ENCODE measurements around the gene RABL2A.
"Not testable (repeated sequence)": the region's sequence is repeated elsewhere in the genome, so short reads cannot be mapped to it uniquely, and the experiment has no call there.

Gene RABL2A

DNA sequence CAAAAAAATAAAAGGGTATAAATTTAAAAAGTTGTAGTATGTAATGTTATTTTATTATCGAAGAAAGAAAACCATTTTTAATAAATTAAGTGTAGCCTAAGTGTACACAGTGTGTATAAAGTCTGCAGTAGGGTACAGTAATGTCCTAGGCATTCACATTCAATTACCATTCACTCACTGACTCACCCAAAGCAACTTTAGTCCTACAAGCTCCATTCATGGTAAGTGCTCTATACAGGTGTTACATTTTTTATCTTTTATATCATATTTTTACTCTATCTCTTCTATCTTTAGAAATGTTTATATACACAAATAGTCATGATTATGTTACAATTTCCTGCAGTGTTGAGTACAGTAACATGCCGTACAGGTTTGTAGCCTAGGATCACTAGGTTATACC is 59.5 kb downstream of the RABL2A start:
- Histone ChIP-seq H3K79me2 (ENCODE audit: insufficient read depth, low read length) (no peaks in the 10 kb centered on the region), H4K20me1 (ENCODE audit: low read depth, low read length) (no peaks in the 10 kb centered on the region), H3K27ac (ENCODE audit: low read depth, low read length) (no peak overlapping the region), H3K4me3 (ENCODE audit: insufficient read depth, low read length, poor library complexity, severe bottlenecking) (no peak overlapping the region), H2AFZ (ENCODE audit: low read depth, low read length, severe bottlenecking) (no peak overlapping the region), H3K27me3 (ENCODE audit: low read length) (no peaks in the 10 kb centered on the region), H3K9ac (ENCODE audit: low read length) (no peak overlapping the region), H3K36me3 (ENCODE audit: low read length) (no peaks in the 10 kb centered on the region), H3F3A (ENCODE audit: insufficient read depth) (peaks cover 9% of the 10 kb centered on the region; the same call in 1 of the 2 replicates), H3K4me2 (ENCODE audit: low read depth, low read length, poor library complexity, severe bottlenecking) (no peak overlapping the region), H3K9me2 (replicated peaks; ENCODE audit: insufficient read depth, low read length) (no peaks in the 10 kb centered on the region), H3K9me3 (ENCODE audit: insufficient read depth, low read length) (no peaks in the 10 kb centered on the region)
- no peak for TF ChIP-seq EZH2phosphoT487 (conservative IDR thresholded peaks at IDR 0.05; ENCODE audit: low read length)
- TF ChIP-seq, protein P1, sequence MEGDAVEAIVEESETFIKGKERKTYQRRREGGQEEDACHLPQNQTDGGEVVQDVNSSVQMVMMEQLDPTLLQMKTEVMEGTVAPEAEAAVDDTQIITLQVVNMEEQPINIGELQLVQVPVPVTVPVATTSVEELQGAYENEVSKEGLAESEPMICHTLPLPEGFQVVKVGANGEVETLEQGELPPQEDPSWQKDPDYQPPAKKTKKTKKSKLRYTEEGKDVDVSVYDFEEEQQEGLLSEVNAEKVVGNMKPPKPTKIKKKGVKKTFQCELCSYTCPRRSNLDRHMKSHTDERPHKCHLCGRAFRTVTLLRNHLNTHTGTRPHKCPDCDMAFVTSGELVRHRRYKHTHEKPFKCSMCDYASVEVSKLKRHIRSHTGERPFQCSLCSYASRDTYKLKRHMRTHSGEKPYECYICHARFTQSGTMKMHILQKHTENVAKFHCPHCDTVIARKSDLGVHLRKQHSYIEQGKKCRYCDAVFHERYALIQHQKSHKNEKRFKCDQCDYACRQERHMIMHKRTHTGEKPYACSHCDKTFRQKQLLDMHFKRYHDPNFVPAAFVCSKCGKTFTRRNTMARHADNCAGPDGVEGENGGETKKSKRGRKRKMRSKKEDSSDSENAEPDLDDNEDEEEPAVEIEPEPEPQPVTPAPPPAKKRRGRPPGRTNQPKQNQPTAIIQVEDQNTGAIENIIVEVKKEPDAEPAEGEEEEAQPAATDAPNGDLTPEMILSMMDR (IDR thresholded peaks at IDR 0.05; ENCODE audit: insufficient read depth, low read length, poor library complexity, severe bottlenecking): no peak

DNA sequence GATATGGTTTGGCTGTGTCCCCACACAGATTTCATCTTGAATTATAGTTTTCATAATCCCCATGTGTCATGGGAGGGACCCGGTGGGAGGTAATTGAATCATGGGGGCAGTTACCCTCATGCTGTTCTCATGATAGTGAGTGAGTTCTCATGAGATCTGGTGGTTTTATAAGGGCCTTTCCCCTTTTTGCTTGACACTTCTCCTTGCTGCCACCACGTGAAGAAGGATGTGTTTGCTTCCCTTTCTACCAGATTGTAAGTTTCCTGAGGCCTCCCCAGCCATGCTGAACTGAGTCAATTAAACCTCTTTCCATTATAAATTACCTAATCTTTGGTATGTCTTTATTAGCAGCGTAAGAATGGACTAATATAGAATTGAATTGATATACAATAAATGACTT is 63.8 kb downstream of the RABL2A start:
- H3K4me2 ChIP-seq (ENCODE audit: low read depth, low read length, poor library complexity, severe bottlenecking): peak overlapping the region; percentile 78
- H3K9me2 ChIP-seq (replicated peaks; ENCODE audit: insufficient read depth, low read length); H3K27me3 ChIP-seq (ENCODE audit: low read length); H3K9me3 ChIP-seq (ENCODE audit: insufficient read depth, low read length); H3K79me2 ChIP-seq (ENCODE audit: insufficient read depth, low read length); H3K4me3 ChIP-seq (ENCODE audit: insufficient read depth, low read length, poor library complexity, severe bottlenecking); H2AFZ ChIP-seq (ENCODE audit: low read depth, low read length, severe bottlenecking); H3K9ac ChIP-seq (ENCODE audit: low read length); H4K20me1 ChIP-seq (ENCODE audit: low read depth, low read length); H3K36me3 ChIP-seq (ENCODE audit: low read length): not testable (repeated sequence)
- peaks cover 49% of the 10 kb centered on the region for H3F3A ChIP-seq (ENCODE audit: insufficient read depth)
- H3K27ac ChIP-seq (ENCODE audit: low read depth, low read length): peak overlapping the region; percentile 97; the same call in 1 of the 2 replicates
